Glomerular visceral epithelial cell (primary cell): ENCODE results near the gene UNC5CL.

ENCODE experiments used
- DNase-seq: peaks from one replicate; pipeline ENCODE4 v3.0.0-alpha.2; 2016; ENCODE audit errors: extremely low spot score

Gene UNC5CL

GRCh38 chr6:41063884-41064285 is 24.9 kb upstream of the UNC5CL start:
- DNase-seq, result no peak

GRCh38 chr6:41062056-41062455 is 23.0 kb upstream of the UNC5CL start:
- DNase-seq, result no peak

- no peak for DNase-seq
Measured at GRCh38 chr6:41061196-41061726, 22.2 kb upstream of the UNC5CL start.

GRCh38 chr6:41059556-41059955 is 20.5 kb upstream of the UNC5CL start:
- DNase-seq, result peak; percentile 34

- DNase-seq, result no peak
Measured at GRCh38 chr6:41058783-41059181, 19.8 kb upstream of the UNC5CL start.

GRCh38 chr6:41056768-41057490 is 17.9 kb upstream of the UNC5CL start:
- no peak for DNase-seq

- no peak for DNase-seq
Measured at GRCh38 chr6:41055149-41055548, 16.1 kb upstream of the UNC5CL start.

- no peak for DNase-seq
Measured at GRCh38 chr6:41054511-41054910, 15.5 kb upstream of the UNC5CL start.

GRCh38 chr6:41053041-41053440 is 14.0 kb upstream of the UNC5CL start, which contains the start of gene APOBEC2:
TSS of gene APOBEC2 (plus strand) at chr6:41053202. CDS start at chr6:41053348, 146 bp downstream.
- no peak for DNase-seq

GRCh38 chr6:41051873-41052272 is 12.9 kb upstream of the UNC5CL start:
- DNase-seq, result no peak

GRCh38 chr6:41050536-41050935 is 11.5 kb upstream of the UNC5CL start:
- DNase-seq, result no peak

GRCh38 chr6:41049955-41050354 is 10.9 kb upstream of the UNC5CL start:
- no peak for DNase-seq

GRCh38 chr6:41049521-41049920 is 10.5 kb upstream of the UNC5CL start:
- no peak for DNase-seq

GRCh38 chr6:41047745-41048732 is 9.0 kb upstream of the UNC5CL start:
- no peak for DNase-seq

- no peak for DNase-seq
Measured at GRCh38 chr6:41047306-41047705, 8.3 kb upstream of the UNC5CL start.

- no peak for DNase-seq
Measured at GRCh38 chr6:41046084-41046483, 7.1 kb upstream of the UNC5CL start.

- no peak for DNase-seq
Measured at GRCh38 chr6:41045664-41046063, 6.6 kb upstream of the UNC5CL start.

- no peak for DNase-seq
Measured at GRCh38 chr6:41043151-41043550, 4.1 kb upstream of the UNC5CL start.

GRCh38 chr6:41042226-41043055 is 3.4 kb upstream of the UNC5CL start, which contains the start of gene TSPO2:
TSS of gene TSPO2 (plus strand) at chr6:41042467. CDS start at chr6:41042986, 519 bp downstream.
- no peak for DNase-seq

GRCh38 chr6:41040940-41041536 is 2.0 kb upstream of the UNC5CL start:
- no peak for DNase-seq
